Adrenal gland (tissue), 12 donors: ENCODE measurements around the gene NFATC4. TPM values are rescaled to one million over a fixed set of nuclear protein-coding genes. Genes with fewer than 3 reads are reported as not detected.

Experiments
- DNase-seq, 7 donors: peaks; one replicate each; pipeline ENCODE4 v3.0.0-alpha.2; 2019 to 2020
- H3K27ac ChIP-seq, 5 donors: fragments of 200-600 bp; sonication (generic) in 4 of 5; 1 replicate in 3 of 5; 2 replicates in 2 of 5; pipeline versions ENCODE4 v1.5.1 to v1.8.0; 2016 to 2020; ENCODE audit warnings: mild to moderate bottlenecking in 1 of 5
- H3K27me3 ChIP-seq: fragments of 200-600 bp; 2 replicates; pipeline ENCODE4 v1.8.0; 2021
- H3K36me3 ChIP-seq, 2 donors: fragments of 200-600 bp; replicated peaks in 1 of 2; 1 replicate in 1 of 2; 2 replicates in 1 of 2; pipeline versions ENCODE4 v1.5.1 to v1.8.0; 2018 to 2022
- H3K4me1 ChIP-seq, 2 donors: fragments of 200-600 bp; replicated peaks in 1 of 2; 1 replicate in 1 of 2; 2 replicates in 1 of 2; pipeline versions ENCODE4 v1.5.1 to v1.8.0; 2018 to 2021
- H3K4me3 ChIP-seq, 4 donors: fragments of 200-600 bp; sonication (generic) in 3 of 4; one replicate each; pipeline ENCODE4 v1.5.1; 2016 to 2018
- H3K9me3 ChIP-seq, 3 donors: fragments of 200-600 bp; sonication (generic) in 1 of 3; replicated peaks in 1 of 3; 1 replicate in 2 of 3; 2 replicates in 1 of 3; pipeline versions ENCODE4 v1.5.1 to v1.8.0; 2016 to 2021
- POLR2A ChIP-seq, 2 donors: fragments of 450-650 bp; IDR thresholded peaks; one replicate each; pipeline ENCODE4 v1.6.1; 2017; ENCODE audit warnings: antibody characterized with exemption in 2 of 2, mild to moderate bottlenecking in 2 of 2, moderate library complexity in 1 of 2
- WGBS, 4 donors: extraction: QIAGEN DNeasy Blood & Tissue Kit in 2 of 4; methylation state at CpG; one replicate each; pipeline versions ENCODE4 v1.1.5 to v1.1.7; 2013 to 2017; 5-methylcytosine and 5-hydroxymethylcytosine counted together
- intact Hi-C, 2 donors: fragments of 100-400 bp; cut with DNase I; formaldehyde crosslinking; loops; one replicate each; pipeline versions ENCODE4 v1.14.1 to v1.15.0; 2022 to 2023
- polyA plus RNA-seq, 3 donors: library from polyadenylated mRNA; stranded (reverse); fragments of 200-250 nt in 2 of 3; fragments of 350-450 nt in 1 of 3; fragmentation: Illumina TruSeq in 1 of 3; extraction: RNeasy Lipid Tissue Mini Kit (QIAGEN cat#74804) in 1 of 3; gene quantifications; one replicate each; pipeline ENCODE4 v1.2.3, GENCODE V29; 2013 to 2014
- small RNA-seq, 2 donors: library from RNA; depleted of rRNA; stranded (forward); fragments of <200 nt; gene quantifications; one replicate each; pipeline ENCODE3, GENCODE V24; 2016
- total RNA-seq, 9 donors: library from RNA; depleted of rRNA in 4 of 9; stranded (reverse); fragments of >200 nt in 4 of 9; fragments of 120-200 nt in 1 of 9; fragmentation: NEBNext Ultra II Directional in 1 of 9; extraction: Animal tissue kit (Norgen Biotek cat#: 25700) in 1 of 9; gene quantifications; one replicate each; pipeline versions ENCODE4 v1.1.0 to v1.2.4, GENCODE V29; 2013 to 2023
- TF ChIP-seq, protein P1 (sequence below), 6 experiments: fragments of 450-650 bp in 4 of 6; fragments of 200-600 bp in 2 of 6; sonication (generic) in 1 of 6; IDR thresholded peaks; 1 replicate in 5 of 6; 2 replicates in 1 of 6; pipeline versions ENCODE4 v1.5.1 to v1.8.0; 2016 to 2021; ENCODE audit warnings: antibody characterized with exemption in 6 of 6, mild to moderate bottlenecking in 2 of 6, moderate library complexity in 1 of 6
- donor health status: healthy with polysubstance abuse.
- donor health status: Bipolar disorder and iron deficiency.
- donor health status: DM: yes; HTN: yes; CAD: no.
- donor health status: DM: no; HTN: no; CAD: no.
- donor health status: DM: no; HTN: no; CAD: no.
- donor health status: DM: yes; HTN: yes; CAD: no.

Gene NFATC4
- total and polyA plus RNA-seq, 12 donors: 11.8 to 505 (median 59.8) TPM

- H3K27me3 ChIP-seq: no peaks in the 10 kb centered on the region
- H3K4me3 ChIP-seq: no peak overlapping the region
- H3K27ac ChIP-seq: no peak overlapping the region
- intact Hi-C loops: no loop called here
- H3K9me3 ChIP-seq: no peaks in the 10 kb centered on the region
- peaks cover 0 to 7% of the 10 kb centered on the region in 2 donors for H3K36me3 ChIP-seq
- peaks cover 34 to 43% of the 10 kb centered on the region in 2 donors for H3K4me1 ChIP-seq
- peak in 3 of 7 donors; percentile 13 to 26 (median 25) for DNase-seq
- no peak for TF ChIP-seq POLR2A (IDR thresholded peaks at IDR 0.05)
- TF ChIP-seq, protein P1, sequence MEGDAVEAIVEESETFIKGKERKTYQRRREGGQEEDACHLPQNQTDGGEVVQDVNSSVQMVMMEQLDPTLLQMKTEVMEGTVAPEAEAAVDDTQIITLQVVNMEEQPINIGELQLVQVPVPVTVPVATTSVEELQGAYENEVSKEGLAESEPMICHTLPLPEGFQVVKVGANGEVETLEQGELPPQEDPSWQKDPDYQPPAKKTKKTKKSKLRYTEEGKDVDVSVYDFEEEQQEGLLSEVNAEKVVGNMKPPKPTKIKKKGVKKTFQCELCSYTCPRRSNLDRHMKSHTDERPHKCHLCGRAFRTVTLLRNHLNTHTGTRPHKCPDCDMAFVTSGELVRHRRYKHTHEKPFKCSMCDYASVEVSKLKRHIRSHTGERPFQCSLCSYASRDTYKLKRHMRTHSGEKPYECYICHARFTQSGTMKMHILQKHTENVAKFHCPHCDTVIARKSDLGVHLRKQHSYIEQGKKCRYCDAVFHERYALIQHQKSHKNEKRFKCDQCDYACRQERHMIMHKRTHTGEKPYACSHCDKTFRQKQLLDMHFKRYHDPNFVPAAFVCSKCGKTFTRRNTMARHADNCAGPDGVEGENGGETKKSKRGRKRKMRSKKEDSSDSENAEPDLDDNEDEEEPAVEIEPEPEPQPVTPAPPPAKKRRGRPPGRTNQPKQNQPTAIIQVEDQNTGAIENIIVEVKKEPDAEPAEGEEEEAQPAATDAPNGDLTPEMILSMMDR (IDR thresholded peaks at IDR 0.05): no peak
- WGBS, 4 donors: 82 to 89% (median 86%) methylated on average over 14 to 18 of the region's 18 CpGs
Measured at GRCh38 chr14:24427537-24428508, 59.8 kb downstream of the NFATC4 start.

GRCh38 chr14:24428628-24429394 is 60.8 kb downstream of the NFATC4 start:
- H3K9me3 ChIP-seq: no peaks in the 10 kb centered on the region
- peaks cover 0 to 17% of the 10 kb centered on the region in 2 donors for H3K36me3 ChIP-seq
- no peaks in the 10 kb centered on the region for H3K27me3 ChIP-seq
- H3K27ac ChIP-seq: peak overlapping the region in 4 of 5 donors; percentile 91 to 100 (median 96)
- peak in 3 of 7 donors; percentile 27 to 55 (median 29) for DNase-seq
- H3K4me3 ChIP-seq: peak overlapping the region in 1 of 4 donors; percentile 74
- intact Hi-C loops: no loop called here
- peaks cover 34 to 43% of the 10 kb centered on the region in 2 donors for H3K4me1 ChIP-seq
- WGBS, 4 donors: 88 to 92% (median 90%) methylated on average over 10 to 18 of the region's 18 CpGs
- TF ChIP-seq POLR2A (IDR thresholded peaks at IDR 0.05): no peak
- TF ChIP-seq, protein P1 (IDR thresholded peaks at IDR 0.05): no peak

Small RNAs within 50 kb of the gene (small RNA-seq; reads per million reads assigned to genes)
- 0 reads per million in 2 donors for gene RF00026

Other genes starting within 250 kb of the NFATC4 start
Only the 30 nearest of the 31 such genes appear.
- gene FITM1, start 237.5 kb upstream of the NFATC4 start, total RNA-seq: 10 to 100 TPM in 4 of 9 donors, 1 to 10 TPM in 5; 6.5 to 15.7 (median 9.7) TPM
- gene FITM1, start 237.5 kb upstream of the NFATC4 start, polyA plus RNA-seq: 10 to 100 TPM in 2 of 3 donors, 1 to 10 TPM in 1; 4.6 to 25.7 (median 13.4) TPM
- 100 to 1,000 TPM; 208 to 359 (median 277) TPM for gene PSME1, start 232.0 kb upstream of the NFATC4 start, total RNA-seq
- gene PSME1, start 232.0 kb upstream of the NFATC4 start, polyA plus RNA-seq: 100 to 1,000 TPM; 205 to 386 (median 313) TPM
- 10 to 100 TPM; 22.5 to 65.7 (median 40.5) TPM for gene EMC9, start 226.6 kb upstream of the NFATC4 start, total RNA-seq
- 100 to 1,000 TPM in 2 of 3 donors, 10 to 100 TPM in 1; 21.6 to 149 (median 127) TPM for gene EMC9, start 226.6 kb upstream of the NFATC4 start, polyA plus RNA-seq
- gene PSME2, start 221.6 kb upstream of the NFATC4 start, total RNA-seq: 100 to 1,000 TPM; 107 to 362 (median 191) TPM
- gene PSME2, start 221.6 kb upstream of the NFATC4 start, polyA plus RNA-seq: 100 to 1,000 TPM; 388 to 752 (median 687) TPM
- 100 to 1,000 TPM in 1 of 9 donors, 10 to 100 TPM in 8; 32.8 to 165 (median 59.7) TPM for gene RNF31, start 220.7 kb upstream of the NFATC4 start, total RNA-seq
- 100 to 1,000 TPM in 2 of 3 donors, 10 to 100 TPM in 1; 59.3 to 351 (median 198) TPM for gene RNF31, start 220.7 kb upstream of the NFATC4 start, polyA plus RNA-seq
- gene IRF9, start 206.9 kb upstream of the NFATC4 start, total RNA-seq: 100 to 1,000 TPM in 4 of 9 donors, 10 to 100 TPM in 5; 32.4 to 119 (median 98.3) TPM
- gene IRF9, start 206.9 kb upstream of the NFATC4 start, polyA plus RNA-seq: 100 to 1,000 TPM; 118 to 151 (median 129) TPM
- 10 to 100 TPM in 4 of 9 donors, 1 to 10 TPM in 5; 1.3 to 18.5 (median 9.4) TPM for gene REC8, start 196.1 kb upstream of the NFATC4 start, total RNA-seq
- gene REC8, start 196.1 kb upstream of the NFATC4 start, polyA plus RNA-seq: 100 to 1,000 TPM in 1 of 3 donors, 10 to 100 TPM in 1, 1 to 10 TPM in 1; 3.6 to 111 (median 38.9) TPM
- gene IPO4, start 179.4 kb upstream of the NFATC4 start, total RNA-seq: 10 to 100 TPM; 29.7 to 84.9 (median 45.4) TPM
- gene IPO4, start 179.4 kb upstream of the NFATC4 start, polyA plus RNA-seq: 10 to 100 TPM; 19.1 to 43.2 (median 23.8) TPM
- 100 to 1,000 TPM in 2 of 9 donors, 10 to 100 TPM in 7; 60.0 to 123 (median 90.4) TPM for gene TM9SF1, start 172.7 kb upstream of the NFATC4 start, total RNA-seq
- gene TM9SF1, start 172.7 kb upstream of the NFATC4 start, polyA plus RNA-seq: 10 to 100 TPM; 43.7 to 67.2 (median 56.1) TPM
- gene TSSK4, start 162.5 kb upstream of the NFATC4 start, total RNA-seq: under 1 TPM in 1 of 9 donors, not detected in 8; 0.46 TPM
- under 1 TPM in 1 of 3 donors, not detected in 2; 0.07 TPM for gene TSSK4, start 162.5 kb upstream of the NFATC4 start, polyA plus RNA-seq
- gene CHMP4A, start 154.7 kb upstream of the NFATC4 start, total RNA-seq: 10 to 100 TPM; 32.9 to 68.6 (median 56.5) TPM
- 100 to 1,000 TPM in 2 of 3 donors, 10 to 100 TPM in 1; 71.1 to 118 (median 104) TPM for gene CHMP4A, start 154.7 kb upstream of the NFATC4 start, polyA plus RNA-seq
- 10 to 100 TPM; 20.3 to 53.7 (median 28.6) TPM for gene MDP1, start 152.1 kb upstream of the NFATC4 start, total RNA-seq
- 10 to 100 TPM; 32.2 to 40.2 (median 39.4) TPM for gene MDP1, start 152.1 kb upstream of the NFATC4 start, polyA plus RNA-seq
- 100 to 1,000 TPM; 154 to 454 (median 216) TPM for gene NEDD8, start 135.8 kb upstream of the NFATC4 start, total RNA-seq
- 100 to 1,000 TPM; 136 to 448 (median 215) TPM for gene NEDD8, start 135.8 kb upstream of the NFATC4 start, polyA plus RNA-seq
- 100 to 1,000 TPM in 8 of 9 donors, 10 to 100 TPM in 1; 92.5 to 188 (median 131) TPM for gene GMPR2, start 135.3 kb upstream of the NFATC4 start, total RNA-seq
- 100 to 1,000 TPM in 1 of 3 donors, 10 to 100 TPM in 2; 70.6 to 103 (median 98.0) TPM for gene GMPR2, start 135.3 kb upstream of the NFATC4 start, polyA plus RNA-seq
- gene TINF2, start 125.6 kb upstream of the NFATC4 start, total RNA-seq: 100 to 1,000 TPM in 5 of 9 donors, 10 to 100 TPM in 4; 76.3 to 216 (median 101) TPM
- gene TINF2, start 125.6 kb upstream of the NFATC4 start, polyA plus RNA-seq: 100 to 1,000 TPM in 2 of 3 donors, 10 to 100 TPM in 1; 57.8 to 179 (median 103) TPM
- gene TGM1, start 105.0 kb upstream of the NFATC4 start, total RNA-seq: 1 to 10 TPM in 3 of 9 donors, under 1 TPM in 5, not detected in 1; 0.28 to 1.4 (median 0.88) TPM
- gene TGM1, start 105.0 kb upstream of the NFATC4 start, polyA plus RNA-seq: 1 to 10 TPM in 2 of 3 donors, under 1 TPM in 1; 0.44 to 2.7 (median 2.2) TPM
- 10 to 100 TPM; 26.0 to 40.0 (median 32.3) TPM for gene RABGGTA, start 96.6 kb upstream of the NFATC4 start, total RNA-seq
- 100 to 1,000 TPM in 1 of 3 donors, 10 to 100 TPM in 2; 15.7 to 124 (median 90.7) TPM for gene RABGGTA, start 96.6 kb upstream of the NFATC4 start, polyA plus RNA-seq
- gene DHRS1, start 68.4 kb upstream of the NFATC4 start, total RNA-seq: 10 to 100 TPM; 11.4 to 68.1 (median 36.1) TPM
- gene DHRS1, start 68.4 kb upstream of the NFATC4 start, polyA plus RNA-seq: 10 to 100 TPM; 19.8 to 38.7 (median 37.6) TPM
- gene NOP9, start 68.3 kb upstream of the NFATC4 start, total RNA-seq: 10 to 100 TPM in 8 of 9 donors, 1 to 10 TPM in 1; 9.2 to 28.2 (median 18.2) TPM
- gene NOP9, start 68.3 kb upstream of the NFATC4 start, polyA plus RNA-seq: 10 to 100 TPM in 2 of 3 donors, 1 to 10 TPM in 1; 9.1 to 21.1 (median 16.8) TPM
- 10 to 100 TPM; 16.4 to 80.3 (median 40.5) TPM for gene CIDEB, start 60.2 kb upstream of the NFATC4 start, total RNA-seq
- gene CIDEB, start 60.2 kb upstream of the NFATC4 start, polyA plus RNA-seq: 10 to 100 TPM; 17.5 to 73.7 (median 37.4) TPM
- gene LTB4R2, start 58.0 kb upstream of the NFATC4 start, total RNA-seq: 10 to 100 TPM in 2 of 9 donors, 1 to 10 TPM in 6, under 1 TPM in 1; 0.42 to 11.1 (median 4.2) TPM
- 1 to 10 TPM in 2 of 3 donors, under 1 TPM in 1; 0.57 to 2.7 (median 1.8) TPM for gene LTB4R2, start 58.0 kb upstream of the NFATC4 start, polyA plus RNA-seq
- 10 to 100 TPM in 5 of 9 donors, 1 to 10 TPM in 4; 1.4 to 21.0 (median 11.0) TPM for gene LTB4R, start 56.7 kb upstream of the NFATC4 start, total RNA-seq
- 10 to 100 TPM in 2 of 3 donors, 1 to 10 TPM in 1; 9.4 to 30.2 (median 17.5) TPM for gene LTB4R, start 56.7 kb upstream of the NFATC4 start, polyA plus RNA-seq
- 10 to 100 TPM in 5 of 9 donors, 1 to 10 TPM in 4; 3.9 to 34.0 (median 12.5) TPM for gene ADCY4, start 33.1 kb upstream of the NFATC4 start, total RNA-seq
- 10 to 100 TPM in 2 of 3 donors, 1 to 10 TPM in 1; 4.5 to 70.1 (median 45.8) TPM for gene ADCY4, start 33.1 kb upstream of the NFATC4 start, polyA plus RNA-seq
- gene RIPK3, start 28.2 kb upstream of the NFATC4 start, total RNA-seq: 10 to 100 TPM in 1 of 9 donors, 1 to 10 TPM in 6, under 1 TPM in 2; 0.50 to 10.4 (median 3.6) TPM
- gene RIPK3, start 28.2 kb upstream of the NFATC4 start, polyA plus RNA-seq: 1 to 10 TPM; 1.5 to 8.0 (median 4.6) TPM
- 10 to 100 TPM in 1 of 9 donors, 1 to 10 TPM in 8; 6.0 to 11.0 (median 7.0) TPM for gene NYNRIN, start 30.8 kb downstream of the NFATC4 start, total RNA-seq
- gene NYNRIN, start 30.8 kb downstream of the NFATC4 start, polyA plus RNA-seq: 1 to 10 TPM; 2.2 to 6.1 (median 3.4) TPM
- 10 to 100 TPM in 4 of 9 donors, 1 to 10 TPM in 5; 5.0 to 43.6 (median 10.0) TPM for gene CBLN3, start 61.5 kb downstream of the NFATC4 start, total RNA-seq
- gene CBLN3, start 61.5 kb downstream of the NFATC4 start, polyA plus RNA-seq: 10 to 100 TPM in 2 of 3 donors, 1 to 10 TPM in 1; 3.9 to 35.7 (median 21.3) TPM
- gene KHNYN, start 61.8 kb downstream of the NFATC4 start, total RNA-seq: 10 to 100 TPM; 30.2 to 76.9 (median 46.3) TPM
- gene KHNYN, start 61.8 kb downstream of the NFATC4 start, polyA plus RNA-seq: 10 to 100 TPM; 18.5 to 48.6 (median 36.2) TPM
- 100 to 1,000 TPM in 1 of 9 donors, 10 to 100 TPM in 8; 35.0 to 100 (median 74.4) TPM for gene SDR39U1, start 74.6 kb downstream of the NFATC4 start, total RNA-seq
- gene SDR39U1, start 74.6 kb downstream of the NFATC4 start, polyA plus RNA-seq: 100 to 1,000 TPM in 2 of 3 donors, 10 to 100 TPM in 1; 50.4 to 218 (median 162) TPM
- not detected for gene CMA1, start 140.1 kb downstream of the NFATC4 start, total RNA-seq
- gene CMA1, start 140.1 kb downstream of the NFATC4 start, polyA plus RNA-seq: not detected
- under 1 TPM in 4 of 9 donors, not detected in 5; 0.32 to 0.55 (median 0.39) TPM for gene CTSG, start 208.1 kb downstream of the NFATC4 start, total RNA-seq
- under 1 TPM in 1 of 3 donors, not detected in 2; 0.13 TPM for gene CTSG, start 208.1 kb downstream of the NFATC4 start, polyA plus RNA-seq